ENCODE data around the gene HDGF.

HDGF gene

DNA sequence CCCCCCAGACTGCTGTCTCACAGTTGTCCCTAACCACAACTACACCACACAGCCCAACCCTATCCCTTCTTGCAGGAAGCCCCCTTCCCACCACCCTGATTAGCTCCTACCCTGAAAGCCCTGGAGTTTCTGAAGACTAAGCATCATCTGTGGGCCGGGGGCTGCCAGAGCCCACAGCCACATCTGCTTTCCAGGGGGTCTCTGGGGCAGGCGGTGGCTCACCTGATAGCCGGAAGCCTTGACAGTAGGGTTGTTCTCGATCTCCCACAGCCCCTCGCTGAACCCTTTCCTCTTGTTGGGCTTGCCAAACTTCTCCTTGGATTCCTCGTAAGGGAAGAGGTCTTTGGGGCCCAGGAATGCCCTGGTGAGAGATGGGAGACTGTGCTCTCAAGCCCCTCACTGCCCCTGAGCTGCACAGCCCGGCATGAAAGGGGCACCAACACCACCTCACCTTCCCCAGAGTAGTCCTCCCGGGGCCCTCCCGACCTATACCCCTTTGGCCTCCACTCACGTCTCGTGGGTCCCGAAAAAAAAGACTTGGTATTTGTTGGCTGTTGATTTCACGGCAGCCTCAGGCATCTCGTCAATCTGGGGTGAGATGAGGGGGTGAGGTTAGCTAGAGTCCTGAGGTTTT is 6.6 kb downstream of the HDGF start:
- DNase-seq = no peak

GRCh38 chr1:156744344-156744743 is 7.1 kb downstream of the HDGF start:
- no peak for DNase-seq

DNA sequence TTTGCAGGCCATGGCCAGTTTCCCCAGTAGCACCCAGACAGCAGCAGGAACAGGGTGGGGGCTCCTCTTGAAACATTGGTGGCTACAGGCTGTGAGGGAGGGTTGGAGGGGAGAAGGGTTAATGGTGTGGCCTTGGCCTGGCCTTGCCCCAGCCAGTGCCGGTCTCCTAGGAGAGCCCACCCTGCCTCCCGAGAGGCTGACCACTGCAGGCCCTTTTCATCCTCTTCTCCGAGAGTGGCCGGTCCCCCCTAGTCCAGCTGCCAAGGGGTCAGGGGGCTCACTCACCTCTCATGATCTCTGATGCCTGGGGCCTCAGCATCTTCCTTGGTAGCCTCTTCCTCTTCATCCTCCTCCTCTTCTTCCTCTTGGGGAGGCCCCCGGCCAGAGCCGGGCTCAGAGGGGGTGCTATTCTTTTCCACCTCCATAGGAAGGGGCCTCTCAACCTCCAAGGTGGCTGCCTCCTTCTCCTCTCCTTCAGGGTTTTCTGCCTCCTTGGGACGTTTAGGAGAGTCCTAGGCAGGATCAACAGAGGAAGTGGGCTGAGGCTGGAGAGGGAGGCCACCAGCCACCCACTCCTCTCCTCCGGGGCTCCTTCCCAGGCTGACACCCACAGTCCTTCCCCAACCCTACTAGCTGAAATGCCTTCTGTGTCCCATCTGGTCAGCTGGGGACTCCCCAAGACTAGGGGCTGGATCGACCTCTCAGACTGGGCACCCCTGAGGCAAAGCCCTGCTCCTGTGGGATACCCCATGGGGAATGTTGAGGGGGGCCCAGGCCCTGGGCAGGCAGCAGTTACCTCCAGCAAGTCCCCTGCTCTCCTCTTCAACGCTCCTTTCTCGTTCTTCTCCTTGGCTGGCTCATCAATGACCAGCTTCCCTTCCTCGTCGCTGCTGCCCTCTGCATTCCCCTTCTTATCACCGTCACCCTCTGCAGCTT is 7.8 kb downstream of the HDGF start:
- DNase-seq = no peak

DNA sequence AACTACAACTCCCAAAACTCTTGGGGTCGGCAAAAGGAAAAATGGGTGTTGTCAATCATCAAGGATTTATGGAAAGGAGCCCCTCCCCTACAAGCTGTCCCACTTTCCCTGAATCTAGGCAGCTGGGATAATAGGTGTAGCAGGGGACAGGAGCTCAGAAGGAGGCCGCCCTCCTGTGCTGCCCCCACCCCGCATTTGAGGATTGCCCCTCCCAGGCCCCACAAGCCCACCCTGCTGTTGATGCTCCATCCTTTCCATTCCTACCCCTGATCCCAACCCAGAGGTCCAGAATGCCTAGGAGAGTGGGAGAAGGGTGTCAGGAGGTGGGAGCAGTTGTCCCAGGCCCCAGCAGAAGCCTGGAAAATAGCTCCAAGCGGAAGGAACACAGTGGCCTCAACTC is 8.7 kb downstream of the HDGF start:
- DNase-seq = no peak

GRCh38 chr1:156742017-156742416 is 9.5 kb downstream of the HDGF start:
- DNase-seq = peak in 1 of 2 experiments; percentile 27

DNA sequence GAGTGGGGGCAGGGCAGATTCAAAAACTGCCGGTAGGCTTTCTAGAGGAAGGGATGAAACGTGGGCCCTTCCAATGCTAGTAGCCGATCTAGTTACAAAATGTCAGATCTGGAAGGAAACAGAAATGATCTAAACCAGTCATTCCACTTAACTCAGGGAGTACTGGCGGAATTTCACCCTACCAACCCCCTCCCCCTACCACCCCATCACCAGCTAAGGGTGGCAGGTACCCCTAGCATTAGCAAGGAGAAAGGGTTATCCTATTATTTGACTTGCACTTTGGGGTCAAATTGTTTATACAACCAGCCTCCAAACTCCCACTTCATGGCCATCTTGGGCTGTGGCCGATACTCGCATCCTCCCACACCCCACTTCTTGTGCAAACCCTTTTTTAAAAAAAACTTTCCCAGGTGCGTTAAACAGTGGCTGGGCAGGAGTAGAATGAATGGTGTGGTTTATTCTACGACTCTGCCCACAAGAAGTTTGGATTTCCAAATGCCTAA is 9.9 kb downstream of the HDGF start:
- DNase-seq = peak; percentile 51 to 59

- DNase-seq = peak; percentile 95 to 96
Observed at GRCh38 chr1:156740741-156741480, 10.6 kb downstream of the HDGF start, which contains the start of gene MRPL24. Gene MRPL24, minus strand, starts transcription at chr1:156741088. Its CDS starts 2,384 bp downstream, at chr1:156738704.

- DNase-seq = no peak
Observed at GRCh38 chr1:156740237-156740740, 11.2 kb downstream of the HDGF start.

GRCh38 chr1:156738916-156739315 is 12.6 kb downstream of the HDGF start:
- no peak for DNase-seq

GRCh38 chr1:156738407-156738806 is 13.1 kb downstream of the HDGF start:
- no peak for DNase-seq

GRCh38 chr1:156733989-156734584 is 17.4 kb downstream of the HDGF start:
- DNase-seq = no peak

GRCh38 chr1:156728599-156729462 is 22.6 kb downstream of the HDGF start, which contains the start of gene ISG20L2:
Gene ISG20L2, minus strand, starts transcription at chr1:156728766. Its CDS starts 1,114 bp downstream, at chr1:156727652.
- peak; percentile 95 to 97 for DNase-seq

DNA sequence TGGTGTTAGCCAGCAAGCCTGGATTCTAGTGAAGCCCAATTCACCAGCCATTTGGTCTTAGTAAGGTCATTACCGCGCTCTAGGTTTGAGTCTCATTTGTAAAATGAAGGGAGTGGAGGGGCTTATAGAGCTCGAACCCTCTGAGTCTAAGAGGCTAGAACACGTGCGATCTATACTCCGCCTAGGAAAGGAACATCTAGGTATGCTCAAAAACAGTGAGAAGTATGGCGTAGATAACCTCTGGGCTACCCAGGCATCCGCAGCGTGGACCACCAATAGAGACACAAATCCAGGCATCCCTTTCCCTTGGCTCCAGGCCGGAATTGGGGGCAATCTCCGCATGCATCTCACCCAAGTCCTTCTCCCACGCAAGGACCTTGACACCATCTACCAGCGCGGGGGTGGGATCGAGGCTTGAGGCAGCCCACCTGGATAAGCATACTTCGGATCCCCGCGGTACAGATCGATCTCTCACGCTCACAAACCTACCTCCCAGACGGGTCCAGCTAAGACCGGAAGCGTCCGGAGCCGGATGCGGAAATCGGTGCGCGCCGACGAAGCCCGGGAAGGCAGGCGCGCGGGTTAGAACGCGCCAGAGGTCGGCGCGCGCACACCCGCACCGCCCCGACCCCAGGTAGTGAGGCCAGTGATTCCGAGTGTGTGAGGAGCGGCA is 23.4 kb downstream of the HDGF start, which contains the start of gene METTL25B:
TSS of gene METTL25B (plus strand) at position 544 of the 673 bp plus-strand sequence. CDS start 636 bp downstream, outside the sequence.
- DNase-seq = peak; percentile 82 to 86

DNA sequence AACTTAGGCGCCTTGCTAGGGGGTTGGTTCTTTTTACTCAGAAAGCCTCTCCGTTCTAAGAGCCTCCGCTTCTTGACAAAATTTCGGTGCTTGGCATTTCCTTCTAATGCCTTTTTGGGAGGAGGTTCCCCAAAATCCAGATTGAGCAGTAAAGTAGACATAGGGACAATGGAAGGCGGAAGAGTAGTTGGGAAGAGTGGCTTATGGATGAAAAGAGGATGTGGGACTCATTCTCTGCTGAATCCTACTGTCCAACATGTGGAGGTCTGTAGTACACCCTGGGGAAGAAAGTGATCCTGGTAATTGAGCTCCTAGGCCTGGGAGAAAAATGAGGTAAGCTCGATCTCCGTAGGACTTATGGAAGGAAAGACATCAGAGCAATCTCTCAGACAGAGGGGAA is 24.0 kb downstream of the HDGF start:
- DNase-seq = no peak

DNA sequence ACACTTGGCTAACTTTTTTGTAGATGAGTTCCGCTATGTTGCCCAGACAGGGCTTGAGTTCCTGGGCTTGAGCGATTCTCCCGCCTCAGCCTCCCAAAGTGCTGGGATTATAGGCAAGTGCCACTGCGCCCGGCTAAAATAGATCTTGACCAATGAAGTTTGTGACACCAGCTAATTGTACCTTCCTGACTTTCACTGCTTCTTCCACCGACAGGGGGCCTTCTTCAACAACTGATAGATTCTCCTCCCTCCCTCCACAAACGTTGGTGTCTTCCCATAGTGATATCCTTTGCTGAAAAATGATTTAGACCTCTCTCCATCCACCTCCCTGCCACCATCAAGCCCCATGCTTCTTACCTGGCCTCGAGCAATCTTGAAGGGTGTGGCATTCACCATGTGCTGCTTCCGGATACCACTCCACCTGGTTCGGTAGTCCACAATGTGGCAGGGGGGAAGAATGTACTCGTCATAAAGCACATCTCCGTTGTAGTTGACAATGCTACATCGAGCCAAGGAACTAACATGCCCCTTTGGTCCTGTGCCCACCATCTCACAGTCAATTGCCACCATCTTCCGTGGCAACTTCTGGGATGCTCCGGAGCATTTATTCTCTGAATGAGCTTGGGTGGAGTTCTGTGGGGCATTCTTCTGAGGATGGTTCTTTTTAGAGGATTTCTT is 24.8 kb downstream of the HDGF start:
- peak; percentile 56 to 72 for DNase-seq

- DNase-seq = peak; percentile 83 to 87
Observed at GRCh38 chr1:156725683-156726280, 25.7 kb downstream of the HDGF start.

- DNase-seq = peak in 1 of 2 experiments; percentile 25
Observed at GRCh38 chr1:156721535-156721934, 29.9 kb downstream of the HDGF start.

- no peak for DNase-seq
Observed at GRCh38 chr1:156721131-156721530, 30.3 kb downstream of the HDGF start.

DNA sequence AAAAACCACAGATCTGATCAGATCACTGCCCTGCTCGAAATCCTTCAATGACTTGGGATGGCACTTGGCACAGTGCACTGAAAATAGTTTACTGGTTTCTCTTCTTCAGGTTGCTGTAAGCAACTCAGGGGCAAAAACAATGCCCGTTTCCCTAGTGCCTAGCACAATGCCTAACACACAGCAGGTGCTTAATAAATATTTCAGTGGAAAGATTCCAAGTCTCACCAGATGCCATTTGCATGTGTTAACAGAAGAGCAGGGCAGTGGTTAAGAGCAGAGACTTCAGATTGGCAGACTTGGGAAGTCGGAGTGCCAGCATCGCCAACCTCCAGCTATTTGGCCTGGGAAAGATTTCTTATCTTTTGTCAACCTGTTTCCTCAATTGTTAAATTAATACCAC is 34.1 kb downstream of the HDGF start:
- DNase-seq = no peak
